Activated CD4-positive, alpha-beta T cell treated with anti-CD3 and anti-CD28 coated beads, Interleukin-2, amount 50 U/mL, for 16 hours (primary cell): Measurements from ENCODE around the gene DEFB128.

ENCODE experiments used
- DNase-seq: peaks from one replicate; pipeline ENCODE4 v3.0.0-alpha.2; 2020

The DEFB128 gene

DNA sequence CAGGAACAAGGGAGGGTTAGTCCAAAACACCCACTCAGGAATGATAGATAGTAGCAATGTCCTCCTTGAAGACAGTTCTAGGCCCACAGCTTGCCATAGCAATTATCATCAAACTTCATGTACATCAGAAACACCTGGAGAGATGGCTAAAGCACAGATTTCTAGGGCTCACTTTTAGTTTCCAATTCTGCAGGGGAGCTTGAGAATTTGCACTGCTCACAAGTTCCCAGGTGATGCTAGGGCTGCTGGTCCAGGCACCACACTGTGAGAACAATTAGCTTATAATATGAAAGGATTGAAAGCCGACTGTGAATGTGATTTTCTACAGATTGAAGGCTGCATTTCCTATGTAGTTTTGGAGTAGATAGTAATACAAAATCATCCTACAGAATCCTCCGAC is 43.6 kb downstream of the DEFB128 start:
- no peak for DNase-seq

DNA sequence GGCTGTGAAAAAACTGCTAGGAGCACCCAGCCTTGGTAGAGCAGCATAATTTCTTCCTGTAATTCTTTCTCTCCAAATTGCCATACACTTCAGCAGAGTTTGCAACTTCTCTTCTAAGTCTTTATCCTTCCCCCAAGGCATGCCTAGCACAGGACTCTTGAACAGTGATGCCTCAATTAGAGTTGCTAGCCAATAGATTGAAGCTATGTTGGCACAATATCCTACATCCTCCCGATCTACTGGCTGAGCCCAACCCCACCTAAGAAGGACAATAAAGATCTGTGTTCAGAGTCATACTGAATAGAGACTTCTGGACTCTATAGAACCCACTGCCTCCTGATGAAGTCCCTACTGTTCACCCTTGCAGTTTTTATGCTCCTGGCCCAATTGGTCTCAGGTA is 47.2 kb downstream of the DEFB128 start, which contains the start of gene DEFB126:
Gene DEFB126, plus strand, starts transcription at position 301 of the 400 bp plus-strand sequence. Its CDS starts 39 bp downstream, at position 340.
- DNase-seq: no peak
